ENCODE data around the gene WRAP53.

GRCh38 chr17:7646457-7646856 is 41.8 kb upstream of the WRAP53 start:
- TF ChIP-seq, protein P1, sequence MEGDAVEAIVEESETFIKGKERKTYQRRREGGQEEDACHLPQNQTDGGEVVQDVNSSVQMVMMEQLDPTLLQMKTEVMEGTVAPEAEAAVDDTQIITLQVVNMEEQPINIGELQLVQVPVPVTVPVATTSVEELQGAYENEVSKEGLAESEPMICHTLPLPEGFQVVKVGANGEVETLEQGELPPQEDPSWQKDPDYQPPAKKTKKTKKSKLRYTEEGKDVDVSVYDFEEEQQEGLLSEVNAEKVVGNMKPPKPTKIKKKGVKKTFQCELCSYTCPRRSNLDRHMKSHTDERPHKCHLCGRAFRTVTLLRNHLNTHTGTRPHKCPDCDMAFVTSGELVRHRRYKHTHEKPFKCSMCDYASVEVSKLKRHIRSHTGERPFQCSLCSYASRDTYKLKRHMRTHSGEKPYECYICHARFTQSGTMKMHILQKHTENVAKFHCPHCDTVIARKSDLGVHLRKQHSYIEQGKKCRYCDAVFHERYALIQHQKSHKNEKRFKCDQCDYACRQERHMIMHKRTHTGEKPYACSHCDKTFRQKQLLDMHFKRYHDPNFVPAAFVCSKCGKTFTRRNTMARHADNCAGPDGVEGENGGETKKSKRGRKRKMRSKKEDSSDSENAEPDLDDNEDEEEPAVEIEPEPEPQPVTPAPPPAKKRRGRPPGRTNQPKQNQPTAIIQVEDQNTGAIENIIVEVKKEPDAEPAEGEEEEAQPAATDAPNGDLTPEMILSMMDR (IDR thresholded peaks at IDR 0.05) = no peak
- TF ChIP-seq POLR2A (IDR thresholded peaks at IDR 0.05) = no peak
